Neural cell (in vitro differentiated cells): Measurements from ENCODE around the gene KRTAP1-4. TPM values are rescaled to one million over a fixed set of nuclear protein-coding genes. Genes with fewer than 3 reads are reported as not detected.

ENCODE experiments used
- H2AFZ ChIP-seq: fragments of 200-600, 300-800 bp; sonication (generic), shearing (Covaris generic); 2 replicates; pipeline ENCODE4 v1.6.0; 2014; ENCODE audit warnings: low read depth, mild to moderate bottlenecking, antibody characterized with exemption, low read length, moderate library complexity
- H3F3A ChIP-seq: fragments of 200-600 bp; shearing (Covaris generic); 2 replicates; pipeline ENCODE4 v1.6.1; 2016; ENCODE audit warnings: mild to moderate bottlenecking, moderate library complexity, mixed read lengths, antibody characterized with exemption, low read length; ENCODE audit not compliant: insufficient read depth, poor library complexity, severe bottlenecking
- H3K27ac ChIP-seq: fragments of 200-600, 300-800 bp; sonication (generic), shearing (Covaris generic); 2 replicates; pipeline ENCODE4 v1.5.1; 2014; ENCODE audit warnings: mild to moderate bottlenecking, low read length, moderate library complexity
- H3K27me3 ChIP-seq: fragments of 300-800, 200-600 bp; sonication (generic), shearing (Covaris generic); 2 replicates; pipeline ENCODE4 v1.6.0; 2014; ENCODE audit warnings: mild to moderate bottlenecking, low read depth, low read length, moderate library complexity; ENCODE audit not compliant: insufficient read depth
- H3K36me3 ChIP-seq: fragments of 300-800, 200-600 bp; sonication (generic), shearing (Covaris generic); 2 replicates; pipeline ENCODE4 v1.5.1; 2014; ENCODE audit warnings: mild to moderate bottlenecking, antibody characterized with exemption, low read length, moderate library complexity; ENCODE audit not compliant: insufficient read depth
- H3K4me2 ChIP-seq: fragments of 300-800, 200-600 bp; sonication (generic), shearing (Covaris generic); 2 replicates; pipeline ENCODE4 v1.6.0; 2014; ENCODE audit warnings: mild to moderate bottlenecking, low read length
- H3K4me3 ChIP-seq: fragments of 300-800, 200-600 bp; sonication (generic), shearing (Covaris generic); 2 replicates; pipeline ENCODE4 v1.5.1; 2014; ENCODE audit warnings: mild to moderate bottlenecking, low read length, moderate library complexity
- H3K79me2 ChIP-seq: fragments of 200-600 bp; shearing (Covaris generic); replicated peaks from 2 replicates; pipeline ENCODE4 v1.6.0; 2014; ENCODE audit warnings: mild to moderate bottlenecking, low read length, moderate library complexity; ENCODE audit not compliant: insufficient read depth
- H3K9ac ChIP-seq: fragments of 300-800, 200-600 bp; sonication (generic), shearing (Covaris generic); 2 replicates; pipeline ENCODE4 v1.6.1; 2016; ENCODE audit warnings: mild to moderate bottlenecking, low read length, mixed read lengths
- H3K9me2 ChIP-seq: fragments of 200-600 bp; shearing (Covaris generic); 2 replicates; pipeline ENCODE4 v1.6.1; 2016; ENCODE audit warnings: mild to moderate bottlenecking, low read length, mixed read lengths; ENCODE audit not compliant: insufficient read depth
- H3K9me3 ChIP-seq: fragments of 200-600, 300-800 bp; sonication (generic), shearing (Covaris generic); 2 replicates; pipeline ENCODE4 v1.6.1; 2016; ENCODE audit warnings: mild to moderate bottlenecking, mixed run types, low read length, moderate library complexity, mixed read lengths
- H4K20me1 ChIP-seq: fragments of 200-600 bp; shearing (Covaris generic); 2 replicates; pipeline ENCODE4 v1.6.1; 2016; ENCODE audit warnings: mild to moderate bottlenecking, mixed run types; ENCODE audit not compliant: insufficient read depth
- CTCF ChIP-seq: fragments of 450-650 bp; IDR thresholded peaks from 2 replicates; pipeline ENCODE4 v1.5.1; 2014; ENCODE audit warnings: antibody characterized with exemption, mild to moderate bottlenecking, moderate library complexity; ENCODE audit not compliant: poor library complexity, severe bottlenecking
- EP300 ChIP-seq: fragments of 450-650 bp; conservative IDR thresholded peaks from 2 replicates; pipeline ENCODE4 v1.6.1; 2014; ENCODE audit warnings: antibody characterized with exemption, mild to moderate bottlenecking, moderate library complexity; ENCODE audit not compliant: poor library complexity, severe bottlenecking
- EZH2 ChIP-seq: fragments of 200-600, 300-800 bp; shearing (Covaris generic), sonication (generic); IDR thresholded peaks from 2 replicates; pipeline ENCODE4 v1.6.1; 2014; ENCODE audit warnings: antibody characterized with exemption, low read length, borderline replicate concordance, mild to moderate bottlenecking; ENCODE audit not compliant: insufficient read depth, poor library complexity, severe bottlenecking
- MXI1 ChIP-seq: fragments of 450-650 bp; conservative IDR thresholded peaks from 2 replicates; pipeline ENCODE4 v1.6.1; 2014; ENCODE audit warnings: antibody characterized with exemption, mild to moderate bottlenecking; ENCODE audit not compliant: poor library complexity, severe bottlenecking
- POLR2AphosphoS5 ChIP-seq: IDR thresholded peaks from 2 replicates; pipeline ENCODE4 v1.6.1; 2012
- RAD21 ChIP-seq: fragments of 450-650 bp; conservative IDR thresholded peaks from 2 replicates; pipeline ENCODE4 v1.6.1; 2014; ENCODE audit warnings: antibody characterized with exemption, mild to moderate bottlenecking, moderate library complexity
- REST ChIP-seq: IDR thresholded peaks from 2 replicates; pipeline ENCODE4 v1.6.1; 2012; ENCODE audit warnings: borderline replicate concordance
- SMC3 ChIP-seq: fragments of 450-650 bp; conservative IDR thresholded peaks from 2 replicates; pipeline ENCODE4 v1.6.1; 2014; ENCODE audit warnings: antibody characterized with exemption, mild to moderate bottlenecking, moderate library complexity; ENCODE audit not compliant: poor library complexity
- TAF1 ChIP-seq: IDR thresholded peaks from 2 replicates; pipeline ENCODE4 v1.6.1; 2012; ENCODE audit warnings: low read depth
- polyA plus RNA-seq: library from polyadenylated mRNA; depleted of rRNA; stranded (reverse); fragments of >200 nt; gene quantifications from 2 replicates; pipeline ENCODE4 v1.2.3, GENCODE V29; 2014

Gene KRTAP1-4
- polyA plus RNA-seq, 1 donor from 2014 or later: not detected

GRCh38 chr17:40984226-40984625 is 45.8 kb downstream of the KRTAP1-4 start, which contains the start of gene KRT40:
KRT40 (minus strand) TSS chr17:40984326; CDS start chr17:40984273, 53 bp downstream.
- Histone ChIP-seq H3F3A (no peaks in the 10 kb centered on the region), H4K20me1 (no peaks in the 10 kb centered on the region), H3K4me2 (no peak within 1 kb of the TSS), H3K9me3 (no peaks in the 10 kb centered on the region), H3K9ac (no peak within 1 kb of the TSS), H3K4me3 (no peak within 1 kb of the TSS), H3K27ac (no peak within 1 kb of the TSS), H3K9me2 (no peaks in the 10 kb centered on the region), H3K36me3 (no peaks in the 10 kb centered on the region), H3K79me2 (no peaks in the 10 kb centered on the region), H2AFZ (no peak within 1 kb of the TSS), H3K27me3 (no peaks in the 10 kb centered on the region)
- TF ChIP-seq RAD21 (no peak), EZH2 (no peak), CTCF (no peak), MXI1 (no peak), POLR2AphosphoS5 (no peak), REST (no peak), SMC3 (no peak), EP300 (no peak), TAF1 (no peak)

- Histone ChIP-seq H3F3A (no peaks in the 10 kb centered on the region), H2AFZ (no peak overlapping the region), H3K4me2 (no peak overlapping the region), H3K9me2 (no peaks in the 10 kb centered on the region), H3K4me3 (peak overlapping the region; percentile 11), H4K20me1 (no peaks in the 10 kb centered on the region), H3K9me3 (no peaks in the 10 kb centered on the region), H3K27me3 (no peaks in the 10 kb centered on the region), H3K79me2 (no peaks in the 10 kb centered on the region), H3K36me3 (no peaks in the 10 kb centered on the region), H3K9ac (peak overlapping the region; percentile 28), H3K27ac (peak overlapping the region; percentile 64)
- no peak for TF ChIP-seq REST
- no peak for TF ChIP-seq MXI1
- TF ChIP-seq POLR2AphosphoS5: no peak
Observed at GRCh38 chr17:40981115-40981514, 48.9 kb downstream of the KRTAP1-4 start.
